Small intestine (tissue), 7 donors: Measurements from ENCODE around the gene PLK5. TPM values are rescaled to one million over a fixed set of nuclear protein-coding genes. Genes with fewer than 3 reads are reported as not detected.
"Not testable (repeated sequence)": the region's sequence is repeated elsewhere in the genome, so short reads cannot be mapped to it uniquely, and the experiment has no call there.

Experiments
- DNase-seq, 2 donors: peaks; one replicate each; pipeline versions ENCODE4 v3.0.0 to v3.0.0-alpha.2; 2013
- FAIRE-seq: peaks from 2 replicates; lab custom pipeline; 2012; peaks lifted over from hg19 to GRCh38; lab: Jason Lieb, UNC
- H3K27ac ChIP-seq, 3 donors: one replicate each; pipeline ENCODE4 v1.5.1; 2013; ENCODE audit warnings: low read length in 2 of 3, mild to moderate bottlenecking in 2 of 3, control low read depth in 1 of 3, inconsistent platforms in 1 of 3, low read depth in 1 of 3, moderate library complexity in 1 of 3
- H3K27me3 ChIP-seq, 3 donors: one replicate each; pipeline ENCODE4 v1.6.1; 2013; ENCODE audit warnings: low read length in 3 of 3, inconsistent platforms in 1 of 3; ENCODE audit not compliant: control insufficient read depth in 3 of 3, insufficient read depth in 3 of 3
- H3K36me3 ChIP-seq, 3 donors: one replicate each; pipeline ENCODE4 v1.6.1; 2013; ENCODE audit warnings: low read length in 3 of 3, inconsistent platforms in 1 of 3, low read depth in 1 of 3, mild to moderate bottlenecking in 1 of 3, moderate library complexity in 1 of 3; ENCODE audit not compliant: control insufficient read depth in 3 of 3, insufficient read depth in 2 of 3
- H3K4me1 ChIP-seq, 3 donors: one replicate each; pipeline ENCODE4 v1.6.1; 2013; ENCODE audit warnings: low read length in 2 of 3, inconsistent platforms in 1 of 3, low read depth in 1 of 3, mild to moderate bottlenecking in 1 of 3, moderate library complexity in 1 of 3; ENCODE audit not compliant: control insufficient read depth in 3 of 3, insufficient read depth in 2 of 3
- H3K4me3 ChIP-seq, 3 donors: one replicate each; pipeline ENCODE4 v1.5.1; 2013; ENCODE audit warnings: low read length in 3 of 3, control low read depth in 1 of 3, inconsistent platforms in 1 of 3, low read depth in 1 of 3, mild to moderate bottlenecking in 1 of 3, moderate library complexity in 1 of 3
- H3K9me3 ChIP-seq, 2 donors: one replicate each; pipeline ENCODE4 v1.6.1; 2013; ENCODE audit warnings: low read depth in 1 of 2, low read length in 1 of 2; ENCODE audit not compliant: control insufficient read depth in 2 of 2, insufficient read depth in 1 of 2
- WGBS, 3 donors: extraction: QIAGEN DNeasy Blood & Tissue Kit; methylation state at CpG; one replicate each; pipeline ENCODE4 v1.1.7; 2013; 5-methylcytosine and 5-hydroxymethylcytosine counted together
- polyA plus RNA-seq, 4 donors: library from polyadenylated mRNA; stranded (reverse) in 3 of 4; unstranded in 1 of 4; fragments of 200-250 nt in 3 of 4; fragments of 120-200 nt in 1 of 4; gene quantifications; one replicate each; pipeline versions ENCODE4 v1.2.1 to v1.2.3, GENCODE V29; 2013
- donor health status: healthy with polysubstance abuse.
- donor health status: control.
- donor health status: control.
- donor health status: Bipolar disorder and iron deficiency.
- donor health status: healthy.

PLK5 gene
- polyA plus RNA-seq, 4 donors: 0.15 to 0.25 TPM; not detected in 2

DNA sequence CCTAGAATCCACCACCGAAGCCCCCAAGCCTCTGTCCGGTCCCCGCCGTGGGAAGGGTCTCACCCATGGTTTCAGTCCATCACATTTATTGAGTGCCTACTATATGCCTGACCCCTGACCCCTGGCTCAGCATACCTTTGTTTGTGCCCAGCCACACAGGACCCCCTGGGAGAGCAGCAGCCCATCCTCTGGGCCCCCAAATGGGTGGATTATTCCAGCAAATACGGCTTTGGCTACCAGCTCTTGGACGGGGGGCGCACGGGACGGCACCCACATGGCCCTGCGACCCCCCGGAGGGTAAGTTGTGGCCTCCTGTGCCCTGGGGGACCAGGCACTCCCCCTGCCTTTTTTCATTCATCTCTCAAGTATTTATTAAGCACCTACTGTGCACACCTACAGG lies 7.7 kb downstream of the PLK5 start:
- Histone ChIP-seq H3K9me3 (no peaks in the 10 kb centered on the region), H3K36me3 (no peaks in the 10 kb centered on the region), H3K4me1 (no peaks in the 10 kb centered on the region), H3K27me3 (peaks cover 0 to 5% (median 5%) of the 10 kb centered on the region in 3 donors), H3K4me3 (no peak overlapping the region), H3K27ac (no peak overlapping the region)
- FAIRE-seq (no peak), DNase-seq (no peak)
- 83 to 85% (median 83%) methylated on average over 7 to 11 of the region's 11 CpGs for WGBS, 3 donors

- no peak for FAIRE-seq
- WGBS, 3 donors: 85 to 87% (median 87%) methylated on average over 9 of the region's 9 CpGs
Observed at GRCh38 chr19:1532003-1532402, 8.1 kb downstream of the PLK5 start.

GRCh38 chr19:1533510-1534150 lies 9.8 kb downstream of the PLK5 start:
- WGBS, 3 donors: 46 to 65% (median 55%) methylated on average over 21 to 23 of the region's 23 CpGs
- peaks cover 0 to 7% (median 3%) of the 10 kb centered on the region in 3 donors for H3K27me3 ChIP-seq
- no peaks in the 10 kb centered on the region for H3K9me3 ChIP-seq
- H3K4me3 ChIP-seq: no peak overlapping the region
- no peak overlapping the region for H3K27ac ChIP-seq
- H3K4me1 ChIP-seq: no peaks in the 10 kb centered on the region
- no peaks in the 10 kb centered on the region for H3K36me3 ChIP-seq
- DNase-seq (no peak), FAIRE-seq (no peak)

More at GRCh38 chr19:1532003-1532402, 8.1 kb downstream of the PLK5 start:
- no peaks in the 10 kb centered on the region for H3K36me3 ChIP-seq
- no peaks in the 10 kb centered on the region for H3K9me3 ChIP-seq
- H3K4me1 ChIP-seq: no peaks in the 10 kb centered on the region
- H3K27me3 ChIP-seq: peaks cover 0 to 3% (median under 1%) of the 10 kb centered on the region in 3 donors
- no peak overlapping the region for H3K27ac ChIP-seq
- no peak overlapping the region for H3K4me3 ChIP-seq
- no peak for DNase-seq

DNA sequence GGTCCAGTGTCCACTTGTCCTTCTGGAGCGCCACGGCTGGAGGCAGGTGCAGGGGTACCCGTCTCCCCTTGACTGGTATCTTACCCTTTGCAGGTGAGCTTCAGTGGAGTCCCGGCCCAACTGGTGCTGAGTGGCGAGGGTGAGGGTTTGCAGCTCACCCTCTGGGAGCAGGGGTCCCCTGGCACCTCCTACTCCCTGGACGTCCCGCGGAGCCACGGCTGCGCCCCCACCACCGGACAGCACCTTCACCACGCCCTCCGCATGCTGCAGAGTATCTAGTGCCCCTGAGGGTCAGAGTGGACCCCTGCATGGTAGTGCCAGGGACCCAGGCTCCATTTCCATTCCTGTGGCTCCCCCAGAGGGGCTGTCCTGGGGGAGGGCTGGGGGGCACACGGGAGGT lies 11.1 kb downstream of the PLK5 start:
- H3K9me3 ChIP-seq: no peaks in the 10 kb centered on the region
- H3K4me3 ChIP-seq: no peak overlapping the region
- H3K27ac ChIP-seq: no peak overlapping the region
- H3K4me1 ChIP-seq: no peaks in the 10 kb centered on the region
- FAIRE-seq (no peak), DNase-seq (no peak)
- 76 to 84% (median 84%) methylated on average over 13 to 14 of the region's 14 CpGs for WGBS, 3 donors
- peaks cover 0 to 6% (median 4%) of the 10 kb centered on the region in 3 donors for H3K27me3 ChIP-seq
- no peaks in the 10 kb centered on the region for H3K36me3 ChIP-seq

GRCh38 chr19:1535699-1536098 lies 11.8 kb downstream of the PLK5 start:
- not testable (repeated sequence) for H3K4me1 ChIP-seq, H3K27ac ChIP-seq, DNase-seq, H3K4me3 ChIP-seq, FAIRE-seq, H3K9me3 ChIP-seq, H3K36me3 ChIP-seq
- 90 to 98% (median 93%) methylated on average over 7 of the region's 7 CpGs for WGBS, 3 donors
- peaks cover 0 to 13% (median 4%) of the 10 kb centered on the region in 3 donors for H3K27me3 ChIP-seq

DNA sequence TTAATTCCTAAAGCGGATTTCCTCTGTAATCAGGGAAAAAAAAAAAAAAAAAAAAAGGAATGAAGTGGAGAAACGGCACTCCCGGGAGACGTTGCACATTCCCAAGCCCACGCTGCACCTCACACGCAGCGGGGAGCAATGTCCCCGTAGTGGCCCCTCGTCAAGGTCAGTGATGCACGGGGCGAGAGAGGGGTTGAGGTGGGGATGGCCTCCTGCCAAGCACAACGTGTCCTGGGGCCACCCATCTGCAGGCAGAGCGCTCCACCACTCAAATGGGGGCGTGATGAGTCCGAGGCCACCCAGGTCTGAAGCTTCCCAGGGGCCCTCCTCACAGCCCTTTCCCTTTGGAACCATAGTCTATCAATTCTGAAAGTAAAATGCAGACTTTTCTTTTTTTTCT lies 15.1 kb downstream of the PLK5 start:
- Histone ChIP-seq H3K4me3 (no peak overlapping the region), H3K4me1 (no peaks in the 10 kb centered on the region), H3K36me3 (no peaks in the 10 kb centered on the region), H3K27me3 (peaks cover 0 to 23% (median 5%) of the 10 kb centered on the region in 3 donors), H3K27ac (no peak overlapping the region), H3K9me3 (peaks cover 0 to 3% of the 10 kb centered on the region in 2 donors)
- WGBS, 3 donors: 10 to 32% (median 19%) methylated on average over 13 to 15 of the region's 15 CpGs
- FAIRE-seq (no peak), DNase-seq (no peak)

DNA sequence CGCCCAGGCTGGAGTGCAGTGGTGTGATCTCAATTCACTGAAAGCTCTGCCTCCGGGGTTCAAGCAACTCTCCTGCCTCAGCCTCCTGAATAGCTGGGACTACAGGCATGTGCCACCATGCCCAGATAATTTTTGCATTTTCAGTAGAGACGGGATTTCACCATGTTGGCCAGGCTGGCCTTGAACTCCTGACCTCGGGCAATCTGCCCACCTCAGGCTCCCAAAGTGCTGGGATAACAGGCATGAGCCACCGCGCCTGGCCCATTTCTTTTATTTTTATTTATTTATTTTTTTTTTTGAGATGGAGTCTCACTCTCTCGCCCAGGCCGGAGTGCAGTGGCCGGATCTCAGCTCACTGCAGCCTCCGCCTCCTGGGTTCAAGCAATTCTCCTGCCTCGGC lies 15.9 kb downstream of the PLK5 start:
- not testable (repeated sequence) for FAIRE-seq, H3K4me1 ChIP-seq, H3K4me3 ChIP-seq, H3K36me3 ChIP-seq, H3K27ac ChIP-seq, DNase-seq, H3K9me3 ChIP-seq
- H3K27me3 ChIP-seq: peaks cover 0 to 24% (median 7%) of the 10 kb centered on the region in 3 donors
- 73 to 89% (median 80%) methylated on average over 11 of the region's 11 CpGs for WGBS, 3 donors

- no peaks in the 10 kb centered on the region for H3K36me3 ChIP-seq
- no peak overlapping the region for H3K27ac ChIP-seq
- 30 to 47% (median 42%) methylated on average over 17 of the region's 17 CpGs for WGBS, 3 donors
- H3K4me1 ChIP-seq: no peaks in the 10 kb centered on the region
- H3K4me3 ChIP-seq: no peak overlapping the region
- DNase-seq (no peak), FAIRE-seq (no peak)
- H3K27me3 ChIP-seq: peaks cover 0 to 28% (median 8%) of the 10 kb centered on the region in 3 donors
- H3K9me3 ChIP-seq: peaks cover 0 to 3% of the 10 kb centered on the region in 2 donors
Observed at GRCh38 chr19:1540365-1540925, 16.6 kb downstream of the PLK5 start.
